ENCODE data around the gene RAD51AP1.
A peak's percentile ranks its signal among the peaks of the same experiment; 100 is the strongest.

Gene RAD51AP1

DNA sequence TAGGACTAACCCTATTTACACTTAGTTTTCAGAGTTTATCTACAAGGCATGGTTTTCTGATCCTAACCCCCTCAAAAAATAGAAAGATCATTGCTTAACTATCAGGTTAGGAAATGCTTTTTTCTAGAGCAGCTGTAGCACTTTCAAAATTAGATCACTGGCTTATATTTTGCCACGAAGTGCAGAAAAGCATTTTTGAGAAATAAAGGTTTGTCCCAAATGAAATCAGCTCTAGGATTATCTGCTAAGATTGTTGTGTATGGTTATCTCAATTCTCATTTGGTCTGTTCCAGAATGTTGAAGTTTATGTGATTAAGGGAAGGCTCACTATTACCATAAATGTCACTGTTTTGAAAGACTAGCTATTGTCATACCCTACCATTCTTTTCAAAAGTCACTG, 13.5 kb downstream of the RAD51AP1 start:
- no peak for DNase-seq

DNA sequence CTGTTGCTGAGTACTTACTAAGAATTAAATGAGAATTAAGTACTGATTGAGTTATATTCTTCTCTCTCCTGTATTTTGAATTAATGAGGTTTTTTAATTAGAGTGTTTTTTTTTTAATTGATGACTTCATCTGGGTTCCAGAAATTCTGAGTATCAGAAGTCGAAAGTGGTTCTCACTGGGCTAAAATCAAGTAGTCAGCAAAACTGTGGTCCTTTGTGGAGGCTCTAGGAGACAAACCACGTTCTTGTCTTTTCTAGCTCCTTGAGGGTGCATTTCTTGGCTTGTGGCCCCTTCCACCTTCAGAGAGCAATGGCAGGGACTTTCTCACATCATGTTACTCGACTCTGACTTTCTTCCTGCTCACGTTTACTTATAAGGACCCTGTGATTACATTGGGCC, 15.3 kb downstream of the RAD51AP1 start:
- no peak for DNase-seq

DNA sequence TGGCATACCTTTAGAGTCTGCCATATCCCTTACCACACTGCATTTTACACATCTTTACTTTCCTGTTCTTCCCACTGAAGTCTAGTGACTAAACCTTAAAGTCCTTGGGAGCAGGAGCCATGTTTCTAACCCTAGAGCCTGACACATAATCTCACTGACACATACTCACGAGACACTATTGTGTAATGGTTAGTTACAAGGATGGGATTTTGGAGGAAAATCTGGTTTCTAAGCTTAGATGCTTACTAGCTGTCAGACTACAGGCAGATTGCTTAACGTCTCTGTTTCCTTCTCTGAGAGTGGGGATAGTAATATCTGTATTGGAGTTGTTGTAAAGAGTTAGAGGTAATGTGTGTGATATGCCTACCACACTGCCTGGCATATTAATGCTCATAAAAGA, 17.1 kb downstream of the RAD51AP1 start:
- DNase-seq, result no peak

DNA sequence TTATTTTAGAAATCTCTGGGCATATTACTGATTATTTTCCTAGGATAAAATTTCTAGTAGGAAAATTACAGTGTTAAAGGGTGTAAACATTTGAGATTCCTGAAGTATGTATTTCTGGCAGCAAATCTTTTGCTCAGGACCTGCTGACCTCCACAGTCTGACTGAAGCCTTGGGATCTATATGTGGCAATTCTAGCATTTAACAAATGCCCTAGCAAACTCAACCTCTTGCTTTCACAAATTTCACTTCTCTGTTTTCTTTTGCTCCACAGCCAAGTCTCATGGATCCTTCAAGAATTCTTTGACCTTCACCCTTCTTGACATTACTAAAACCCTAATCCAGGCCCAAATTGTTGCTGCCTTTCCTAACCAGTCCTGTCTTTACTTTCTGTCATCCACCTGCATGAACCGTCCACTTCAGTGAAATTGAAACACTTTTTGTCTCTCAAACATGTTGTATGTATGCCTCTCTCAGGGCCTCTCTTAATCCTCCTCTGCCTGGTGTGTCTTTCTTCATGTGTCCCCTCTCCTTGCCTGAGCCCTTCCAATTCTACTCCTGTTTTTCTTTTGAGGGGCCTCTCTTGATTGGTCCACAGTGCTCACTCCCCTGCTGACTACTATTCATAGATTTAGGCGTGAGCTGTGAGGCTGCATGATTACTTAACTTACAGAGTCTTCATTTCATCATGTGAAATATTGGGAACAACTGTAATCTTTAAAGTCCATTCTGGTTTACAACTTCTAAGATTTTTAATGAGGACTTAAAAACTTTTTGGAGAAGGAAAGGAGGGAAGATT, 18.2 kb downstream of the RAD51AP1 start:
- DNase-seq, result no peak

DNA sequence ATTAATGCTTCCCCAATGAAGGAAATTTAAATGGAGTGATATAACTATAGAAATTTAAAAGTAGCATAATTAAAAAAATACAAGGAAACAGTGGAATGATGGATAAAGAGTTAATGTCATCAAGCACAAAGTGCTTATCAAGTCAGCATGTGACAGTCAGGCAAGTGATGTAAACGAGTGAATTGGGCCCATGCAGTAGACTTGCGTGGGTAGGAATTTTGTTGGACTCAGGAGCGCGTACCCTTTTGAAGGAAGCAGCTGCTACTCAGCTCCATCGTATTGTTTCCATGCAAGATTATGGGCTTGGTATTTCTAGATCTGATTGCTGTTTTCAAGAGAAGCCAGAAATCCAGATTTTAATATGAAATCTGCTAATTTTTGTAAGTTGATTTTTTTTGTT, 18.9 kb downstream of the RAD51AP1 start:
- no peak for DNase-seq

DNA sequence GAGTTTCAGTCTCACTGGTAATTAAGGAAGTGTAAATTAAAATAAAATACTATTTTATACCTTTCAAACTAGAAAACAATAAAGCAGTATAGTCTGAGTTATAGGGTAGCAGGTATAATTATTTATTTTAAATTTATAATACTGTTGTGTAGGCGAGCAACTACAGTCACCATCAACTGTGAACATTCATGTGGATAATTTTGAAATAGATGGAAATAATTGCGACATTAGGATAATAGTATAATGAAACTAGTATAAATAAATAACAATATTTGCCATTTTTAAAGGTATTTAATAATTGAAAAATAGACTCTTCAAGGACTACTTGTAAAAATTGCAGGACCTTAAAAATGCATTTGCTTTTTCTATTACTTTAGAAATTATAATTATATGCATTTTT, 19.5 kb downstream of the RAD51AP1 start:
- no peak for DNase-seq

DNA sequence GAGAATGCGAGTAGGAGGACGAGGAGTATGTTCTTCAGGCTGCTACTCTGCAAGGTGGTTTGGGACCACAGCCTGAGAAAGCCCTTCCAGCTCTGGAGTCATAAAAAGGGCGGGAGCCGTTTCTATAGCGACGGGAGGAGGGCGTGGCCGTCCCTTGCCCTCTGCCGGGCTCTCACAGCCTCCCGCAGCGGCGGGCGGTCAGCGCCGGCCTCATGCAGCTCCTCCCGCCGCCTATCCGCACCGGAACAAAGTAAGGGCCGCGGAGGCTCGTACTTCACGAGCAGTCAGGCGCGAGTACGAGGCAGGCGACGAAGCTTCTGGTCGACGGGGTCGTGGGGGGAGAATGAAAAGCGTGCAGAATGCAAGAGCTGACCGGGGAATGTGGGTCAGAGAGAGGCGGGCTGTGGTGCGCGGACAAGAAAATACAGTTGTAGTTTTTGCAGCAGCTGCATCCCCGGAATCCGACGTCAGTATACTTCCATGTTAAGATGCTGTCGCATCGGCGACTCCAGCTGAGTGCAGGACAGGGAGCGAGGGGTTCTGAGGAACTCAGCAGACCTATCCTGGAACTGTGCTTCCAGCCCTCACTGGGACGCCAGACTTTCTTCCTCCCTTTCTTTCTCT, 23.5 kb downstream of the RAD51AP1 start, which contains the start of gene DYRK4:
DYRK4 (plus strand) TSS at position 175 of the 624 bp plus-strand sequence; CDS start at position 213, 38 bp downstream.
- peak; percentile 68 for DNase-seq

DNA sequence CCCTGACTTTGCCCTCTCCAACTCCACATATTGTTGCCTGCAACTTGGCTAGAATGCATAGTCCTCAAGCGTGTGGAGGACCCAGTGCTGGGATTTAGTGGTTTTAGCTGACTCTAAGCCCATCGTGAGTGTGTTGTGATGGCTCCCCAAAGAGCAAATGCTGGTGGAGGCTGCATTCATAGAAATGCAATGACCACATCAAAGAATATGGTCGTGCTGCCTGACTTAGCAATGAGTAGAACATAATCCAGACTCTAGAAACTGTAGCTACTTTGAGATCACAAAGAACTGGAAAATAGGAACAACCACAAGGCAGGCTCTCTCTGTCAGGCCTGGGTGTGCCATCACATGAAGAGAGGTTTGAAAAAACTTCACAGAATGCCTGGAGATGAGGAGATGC, 24.6 kb downstream of the RAD51AP1 start:
- no peak for DNase-seq

DNA sequence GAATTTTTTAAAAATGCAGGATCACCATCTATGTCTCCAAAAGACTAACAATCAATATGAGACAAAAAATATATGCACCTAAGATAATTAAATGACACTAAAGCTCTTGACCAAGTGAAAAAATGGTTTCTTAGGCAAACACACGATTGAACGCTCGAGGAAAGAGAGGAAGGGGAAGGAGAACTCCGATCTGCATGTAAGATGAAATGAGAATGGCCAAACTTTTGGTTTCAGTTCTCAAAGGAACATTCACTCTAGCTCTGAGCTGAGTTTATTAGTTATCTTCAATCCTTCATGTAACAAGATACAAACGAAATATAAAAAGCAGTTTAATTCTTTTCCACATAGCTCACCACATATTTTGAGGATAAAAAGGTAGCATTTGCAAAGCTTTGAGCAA, 26.1 kb downstream of the RAD51AP1 start:
- no peak for DNase-seq

DNA sequence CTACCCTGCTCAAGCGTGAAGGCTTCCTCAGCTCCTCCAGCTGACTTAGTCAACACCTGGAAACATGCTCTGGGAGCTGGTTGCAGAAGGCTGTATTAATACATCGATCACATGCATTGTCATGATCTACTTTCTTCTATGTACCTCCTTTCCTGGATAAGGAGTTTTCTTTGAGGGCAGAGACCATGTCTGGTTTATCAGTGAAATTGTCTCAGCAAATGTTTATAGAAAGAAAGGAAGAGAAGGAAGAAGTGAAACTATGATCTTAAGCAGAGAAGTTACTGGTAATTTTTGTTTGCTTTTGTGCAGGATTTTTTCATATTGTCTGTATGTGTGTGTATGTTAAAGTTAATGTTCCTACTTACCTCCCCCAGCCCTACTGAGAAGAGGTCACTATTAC, 27.8 kb downstream of the RAD51AP1 start:
- DNase-seq, result no peak

DNA sequence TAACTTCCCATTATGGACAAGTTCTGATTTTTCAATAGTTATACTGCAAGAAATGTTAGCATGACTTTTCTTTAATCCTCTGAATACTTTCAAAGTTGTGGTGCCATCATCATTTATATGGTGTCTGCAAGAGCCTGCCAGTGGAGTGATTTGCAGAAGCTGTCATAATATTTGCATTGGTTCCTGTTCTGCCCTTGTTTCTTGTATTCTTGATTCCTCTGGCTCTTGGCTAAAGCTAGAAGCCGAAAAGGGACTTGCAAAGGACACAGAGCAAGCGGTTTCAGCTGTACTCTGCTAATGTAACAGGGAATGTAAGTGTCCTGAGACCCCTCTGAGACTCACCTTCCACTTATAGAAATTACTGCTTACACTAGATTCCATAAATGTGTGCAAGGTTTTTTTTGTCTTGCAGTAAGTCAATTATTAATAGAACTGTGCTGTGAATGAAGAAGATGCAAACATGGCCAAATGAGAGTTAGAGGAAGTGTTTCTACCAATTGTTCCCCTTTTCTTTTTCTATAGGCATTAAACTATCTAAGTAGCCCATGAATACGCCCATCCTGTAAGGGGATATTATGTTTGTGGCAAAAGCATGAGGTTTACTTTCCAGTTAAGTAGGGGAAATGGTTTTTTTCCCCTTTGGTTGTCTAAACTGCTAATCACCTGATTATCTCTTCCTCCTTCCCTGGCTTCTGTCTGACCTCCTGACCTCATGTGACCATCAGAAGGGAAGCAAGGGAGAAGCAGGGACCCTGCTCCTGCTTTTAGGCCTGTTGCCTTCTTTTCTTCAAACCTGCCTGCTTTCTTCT, 28.6 kb downstream of the RAD51AP1 start:
- peak; percentile 4 for DNase-seq

DNA sequence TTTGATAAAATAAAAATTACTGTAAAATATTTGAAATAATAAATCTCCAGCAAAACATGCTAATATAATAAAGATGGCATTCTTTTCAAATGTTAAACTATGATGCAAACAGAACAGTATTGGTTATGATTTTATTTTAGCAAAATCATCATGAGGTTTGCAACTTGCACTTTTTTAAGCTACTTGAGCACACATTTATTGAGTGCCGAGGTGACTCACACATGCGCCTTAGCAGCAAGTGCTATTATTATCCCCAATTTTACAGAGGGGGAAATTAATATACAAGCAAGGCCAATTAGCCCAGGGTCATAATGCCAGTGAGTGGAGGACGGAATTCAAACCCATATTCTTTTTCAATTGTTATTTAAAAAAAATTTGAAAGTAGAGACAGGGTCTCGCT, 30.6 kb downstream of the RAD51AP1 start:
- no peak for DNase-seq

DNA sequence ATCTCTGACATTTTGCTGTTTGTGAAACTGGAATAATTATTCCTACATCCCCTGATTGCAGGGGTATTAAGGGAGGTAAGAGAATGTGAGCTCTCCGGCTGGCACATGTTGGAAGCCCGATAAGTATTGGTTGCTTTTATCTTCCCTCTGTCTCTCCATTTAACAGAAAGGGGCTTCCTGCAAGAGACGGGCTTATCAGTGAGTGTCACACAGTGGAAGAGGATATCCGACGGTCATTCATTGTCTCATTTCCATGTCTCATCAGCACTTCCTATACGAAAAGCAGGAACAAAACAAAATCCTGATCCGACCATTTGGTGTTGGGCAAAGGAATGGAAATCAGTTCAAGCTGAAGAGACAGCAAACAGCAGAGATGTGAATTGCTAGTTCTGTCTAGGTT, 34.0 kb downstream of the RAD51AP1 start:
- no peak for DNase-seq

DNA sequence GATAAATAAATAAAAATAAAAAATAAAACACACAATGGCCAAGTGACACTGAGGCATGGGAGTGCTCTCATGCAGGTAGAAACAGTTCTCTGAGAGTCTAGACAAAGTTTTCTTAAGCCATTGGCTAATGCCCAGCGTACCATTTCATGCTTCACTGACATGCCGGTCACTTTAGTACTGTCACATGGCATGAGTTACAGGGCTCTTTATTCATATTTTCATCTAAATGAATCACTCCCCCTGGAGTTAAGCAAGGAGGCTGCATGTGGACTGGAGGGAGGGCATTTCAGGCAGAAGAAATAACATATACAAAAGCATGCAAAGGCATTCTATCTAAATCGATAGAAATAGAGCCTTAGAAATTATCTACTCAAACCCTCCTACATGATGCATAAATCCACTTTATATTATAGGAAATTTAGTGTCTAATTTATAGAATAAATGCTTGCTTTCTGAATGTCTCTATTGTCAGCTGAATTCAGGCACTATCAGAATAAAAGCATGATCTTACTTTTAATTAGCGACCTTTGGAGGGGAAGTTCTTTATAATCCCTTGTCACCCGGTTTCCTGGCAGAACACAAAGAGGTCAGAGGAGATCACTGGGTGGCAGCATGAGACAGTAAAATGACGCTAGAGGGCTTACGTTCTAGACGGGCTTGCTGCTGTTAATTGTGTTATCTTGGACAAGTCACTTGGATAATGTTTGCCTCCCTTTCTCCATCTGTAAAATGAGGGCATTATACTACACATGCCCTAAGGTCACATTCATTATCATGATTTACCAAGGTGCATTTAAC, 40.8 kb downstream of the RAD51AP1 start:
- DNase-seq, result no peak

DNA sequence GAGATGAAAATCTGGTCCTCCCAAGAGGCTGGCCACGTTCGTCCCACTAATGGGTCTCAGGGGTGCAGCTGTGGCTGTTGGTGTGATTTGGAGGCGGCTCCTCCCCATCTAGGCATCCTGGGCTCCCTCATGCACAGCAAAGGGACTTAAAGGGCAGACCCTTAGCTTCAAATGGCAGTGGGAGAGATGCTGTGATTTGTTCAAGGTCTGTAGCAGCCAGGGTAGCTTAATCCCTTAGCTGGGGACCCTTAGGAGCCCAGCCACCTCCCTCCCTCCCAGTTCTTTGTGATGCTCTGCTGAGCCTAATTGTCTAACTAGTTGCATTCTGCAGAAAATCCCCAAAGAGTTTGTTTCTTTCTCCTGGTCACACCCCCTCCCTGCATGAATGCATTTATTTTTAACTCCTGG, 41.6 kb downstream of the RAD51AP1 start:
- no peak for DNase-seq

DNA sequence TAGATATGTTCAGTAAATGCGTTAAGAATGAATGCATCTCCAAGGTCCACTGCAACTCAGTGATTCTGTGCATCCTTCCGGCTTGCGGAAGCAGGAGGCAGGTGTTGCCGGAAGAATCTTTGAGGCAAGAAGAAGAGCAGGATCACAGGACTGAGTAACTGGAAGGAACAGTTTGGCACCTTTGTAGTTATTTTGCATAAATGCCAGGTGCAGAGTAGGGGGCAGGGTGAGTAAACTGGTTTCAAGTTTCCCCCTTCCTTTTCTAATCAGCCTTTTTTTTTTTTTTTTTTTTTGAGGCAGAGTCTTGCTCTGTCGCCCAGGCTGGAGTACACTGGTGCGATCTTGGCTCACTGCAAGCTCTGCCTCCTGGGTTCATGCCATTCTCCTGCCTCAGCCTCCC, 45.6 kb downstream of the RAD51AP1 start:
- no peak for DNase-seq

DNA sequence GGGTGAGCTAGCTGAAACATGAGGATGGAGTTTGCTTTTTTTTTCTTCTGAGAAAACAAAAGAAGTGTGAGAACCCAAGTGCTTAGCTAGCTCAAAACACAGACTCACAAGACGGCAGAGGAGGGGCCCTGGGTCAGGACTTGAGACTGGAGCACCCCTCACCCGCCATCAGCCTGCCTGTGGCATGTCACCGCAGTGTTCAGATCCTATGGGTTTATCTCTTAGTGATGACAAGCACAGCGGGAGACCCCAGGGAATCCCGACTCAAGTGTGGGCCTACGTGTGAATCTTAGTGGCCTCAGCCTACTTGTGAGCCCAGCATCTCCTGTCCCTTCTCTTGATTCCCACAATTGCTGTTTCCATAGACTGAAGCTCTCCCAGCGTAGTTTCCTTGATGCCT, 46.2 kb downstream of the RAD51AP1 start:
- no peak for DNase-seq

DNA sequence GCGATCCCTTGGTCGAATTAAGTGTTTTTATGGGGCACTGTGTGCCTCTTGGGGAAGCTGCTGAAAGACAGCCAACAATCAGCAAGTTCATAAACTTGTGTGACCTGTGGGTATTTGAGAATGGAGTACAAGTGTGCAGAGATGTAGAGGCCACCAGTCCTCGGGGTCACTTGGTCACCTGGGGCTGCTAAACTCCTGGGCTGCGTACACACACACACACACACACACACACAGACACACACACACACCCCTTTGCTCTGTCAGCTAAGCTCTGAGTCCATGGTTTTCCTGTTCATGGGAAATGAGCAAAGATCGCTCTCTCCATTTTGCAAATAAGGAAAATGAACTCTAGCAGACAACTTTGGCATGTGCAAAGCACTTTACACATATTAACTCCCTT, 47.8 kb downstream of the RAD51AP1 start:
- no peak for DNase-seq

DNA sequence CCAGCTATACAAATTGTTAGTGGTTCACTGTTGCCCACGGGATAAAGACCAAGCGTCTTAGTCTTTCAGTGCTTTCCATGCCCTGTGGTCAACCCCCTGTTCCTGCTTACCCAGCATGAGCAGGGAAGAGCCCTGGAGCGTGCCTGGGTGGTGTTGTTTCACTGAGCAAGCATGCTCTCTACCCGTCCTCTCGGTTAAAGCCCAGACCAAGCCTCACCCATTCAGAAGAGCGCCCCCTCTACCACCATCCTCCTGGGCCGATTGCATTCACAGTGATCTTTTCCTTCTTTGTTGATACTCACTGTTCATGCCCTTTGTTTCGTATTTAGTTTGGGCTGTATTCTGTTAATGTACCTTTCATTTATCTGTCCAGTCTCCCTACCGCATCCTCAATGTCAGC, 48.4 kb downstream of the RAD51AP1 start:
- DNase-seq, result no peak

DNA sequence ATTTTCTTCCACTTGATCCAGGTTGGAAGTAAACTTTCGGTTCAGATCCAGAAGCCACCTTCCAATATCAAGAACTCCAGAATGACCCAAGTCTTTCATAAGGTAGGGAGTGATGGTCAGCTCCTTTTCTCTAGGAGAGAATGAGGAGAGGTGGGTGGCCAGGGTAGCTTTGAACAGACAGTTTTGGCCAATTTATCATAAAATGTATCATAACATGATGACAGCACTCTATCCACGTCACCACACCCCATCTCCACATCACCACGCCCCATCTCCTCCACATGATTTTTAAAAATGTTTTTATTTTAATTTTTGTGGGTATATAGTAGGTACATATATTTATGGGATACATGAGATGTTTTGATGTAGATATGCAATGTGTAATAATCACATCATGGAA, 50.2 kb downstream of the RAD51AP1 start:
- DNase-seq, result no peak

DNA sequence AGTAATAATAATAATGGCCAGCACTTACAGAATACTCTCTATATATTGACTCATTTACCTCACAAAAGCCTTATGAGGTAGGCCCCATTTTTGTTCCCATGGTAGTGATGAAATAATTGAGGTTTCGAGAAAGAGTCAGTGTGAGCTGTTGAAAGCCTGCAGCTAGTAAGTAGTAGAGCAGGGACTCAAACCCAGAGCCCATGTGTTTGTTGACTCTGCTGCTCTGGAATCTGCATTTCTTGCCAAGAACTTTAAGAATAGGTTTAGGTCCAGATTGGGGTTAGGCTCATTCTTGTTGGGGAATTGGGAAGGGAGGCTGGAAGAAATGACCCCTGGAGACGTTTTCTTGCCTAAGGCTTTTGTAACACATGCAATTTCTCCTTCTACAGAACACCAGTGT, 51.3 kb downstream of the RAD51AP1 start:
- DNase-seq, result no peak

DNA sequence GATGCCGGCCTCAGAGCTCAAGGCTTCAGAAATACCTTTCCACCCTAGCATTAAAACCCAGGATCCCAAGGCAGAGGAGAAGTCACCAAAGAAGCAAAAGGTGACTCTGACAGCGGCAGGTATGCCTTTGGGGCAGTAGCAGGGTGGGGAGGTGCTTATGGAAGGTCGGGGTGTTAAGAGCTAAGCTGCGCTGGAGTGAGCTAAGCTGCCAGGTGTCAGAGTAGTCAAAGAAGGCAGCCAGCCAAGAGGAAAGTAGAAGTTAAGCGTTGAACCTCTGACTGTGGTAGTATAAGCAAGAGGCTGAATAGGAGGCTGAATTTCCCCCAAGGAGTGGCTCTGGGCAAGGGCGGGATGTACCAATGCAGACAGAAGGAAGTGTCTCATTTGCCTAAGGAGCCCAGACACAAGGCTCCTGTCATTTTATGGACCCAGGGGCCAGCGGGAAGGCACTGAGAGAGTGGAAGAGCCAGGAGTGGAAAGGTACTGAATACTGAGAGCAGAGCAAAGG, 52.5 kb downstream of the RAD51AP1 start:
- no peak for DNase-seq

DNA sequence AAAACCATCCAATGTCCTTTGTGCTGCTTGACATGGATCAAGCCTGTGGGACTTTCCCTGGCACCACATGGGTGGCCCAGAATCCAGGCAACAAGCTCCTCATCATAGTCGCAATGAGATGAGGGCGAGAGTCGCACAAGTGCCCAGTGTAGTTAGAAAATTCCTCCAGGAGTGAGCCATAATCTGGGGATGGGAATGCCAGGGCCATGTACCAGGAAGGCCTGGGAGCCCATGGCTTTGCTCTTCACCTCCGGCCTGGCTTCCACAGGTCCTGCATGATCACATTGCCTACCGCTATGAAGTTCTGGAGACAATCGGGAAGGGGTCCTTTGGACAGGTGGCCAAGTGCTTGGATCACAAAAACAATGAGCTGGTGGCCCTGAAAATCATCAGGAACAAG, 57.2 kb downstream of the RAD51AP1 start:
- no peak for DNase-seq
